ENCODE data around the gene RBM47. TPM values are rescaled to one million over a fixed set of nuclear protein-coding genes. Genes with fewer than 3 reads are reported as not detected.

Gene RBM47
- total RNA-seq, 5 donors from 2014 or later (not counting 1 experiment from before 2014, with no cell fraction given) = 0.19 to 1.3 (median 0.79) TPM

DNA sequence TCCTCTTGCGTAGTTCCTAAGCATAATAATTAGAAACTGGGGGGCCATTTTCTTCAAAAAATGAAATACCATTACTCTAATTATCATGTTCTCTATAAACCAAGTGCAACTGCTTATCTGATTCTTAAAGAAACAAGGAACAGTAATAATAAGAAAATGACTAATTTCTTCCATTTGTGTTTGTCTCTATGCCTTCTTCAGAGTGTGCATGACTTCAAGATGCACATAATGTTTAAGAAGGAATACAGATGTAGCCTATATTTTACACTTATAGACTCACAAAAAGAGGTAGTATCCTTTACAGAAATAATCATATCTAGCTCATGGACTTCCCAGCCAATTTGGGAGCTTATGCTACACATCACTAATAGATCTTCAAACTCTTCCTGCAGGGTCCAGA, 162.9 kb downstream of the RBM47 start:
- Histone ChIP-seq H3K27me3 (replicated peaks in 1 of 2; ENCODE audit: control insufficient read depth in 2 of 2, extremely low read depth in 1 of 2, insufficient read depth in 2 of 2, low read length in 1 of 2) (no peaks in the 10 kb centered on the region), H3K4me3 (ENCODE audit: control insufficient read depth in 1 of 2, extremely low read depth in 1 of 2, low read length in 1 of 2) (no peak overlapping the region), H3K36me3 (ENCODE audit: control insufficient read depth in 2 of 2, extremely low read depth in 1 of 2, insufficient read depth in 1 of 2, low read length in 1 of 2) (no peaks in the 10 kb centered on the region), H3K27ac (ENCODE audit: low read length) (no peak overlapping the region), H3K4me1 (ENCODE audit: control insufficient read depth in 1 of 2, extremely low read depth in 1 of 2, insufficient read depth in 2 of 2, low read length in 2 of 2) (no peaks in the 10 kb centered on the region), H3K9me3 (no peaks in the 10 kb centered on the region)
- ChIA-PET POLR2A (interaction anchor here in 1 of 2 donors (0.7 kb wide), 1 partner anchor 469 kb away, joined by 6 read pairs; no protein-coding TSS in a partner anchor), CTCF (no interaction called here)
- Mint-ChIP-seq H3K36me3 (no peaks in the 10 kb centered on the region), H3K9me3 (no peaks in the 10 kb centered on the region), H3K27me3 (no peaks in the 10 kb centered on the region), H3K27ac (no peak overlapping the region), H3K4me3 (no peak overlapping the region), H3K4me1 (peaks cover 0 to 2% (median 0%) of the 10 kb centered on the region in 3 donors)
- no peak for DNase-seq
- no CpG with 5 or more reads among the region's 1 CpG for WGBS (ENCODE audit: insufficient coverage)
- no peak for ATAC-seq (replicated peaks in 1 of 4)

DNA sequence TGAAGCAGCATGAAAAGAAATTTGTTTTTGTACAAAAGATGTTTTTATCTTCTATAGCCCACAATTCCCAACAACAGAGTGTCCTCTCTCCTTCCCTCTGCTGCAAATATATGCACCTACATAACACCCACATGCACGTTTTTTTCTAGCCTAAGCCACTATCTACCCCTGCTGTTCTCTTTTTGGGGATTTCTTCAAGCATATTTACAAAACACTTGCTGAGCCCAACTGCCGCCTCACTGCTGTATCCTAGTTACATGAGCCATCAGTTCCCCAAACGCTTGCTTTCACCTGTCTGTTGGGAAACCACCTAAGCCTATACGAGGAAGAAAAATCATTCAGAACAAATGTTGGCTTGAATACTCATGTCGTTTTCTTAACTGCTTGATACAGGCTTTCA, 167.3 kb downstream of the RBM47 start:
- Mint-ChIP-seq H3K4me3 (no peak overlapping the region), H3K4me1 (peaks cover 0 to 2% (median 0%) of the 10 kb centered on the region in 3 donors), H3K36me3 (no peaks in the 10 kb centered on the region), H3K9me3 (no peaks in the 10 kb centered on the region), H3K27ac (no peak overlapping the region), H3K27me3 (no peaks in the 10 kb centered on the region)
- ATAC-seq (replicated peaks in 1 of 4) (peak in 1 of 4 experiments; percentile 79), DNase-seq (peak in 1 of 35 experiments; percentile 16)
- no peaks in the 10 kb centered on the region for H3K4me1 ChIP-seq (ENCODE audit: control insufficient read depth in 1 of 2, extremely low read depth in 1 of 2, insufficient read depth in 2 of 2, low read length in 2 of 2)
- no peaks in the 10 kb centered on the region for H3K36me3 ChIP-seq (ENCODE audit: control insufficient read depth in 2 of 2, extremely low read depth in 1 of 2, insufficient read depth in 1 of 2, low read length in 1 of 2)
- no peaks in the 10 kb centered on the region for H3K27me3 ChIP-seq (replicated peaks in 1 of 2; ENCODE audit: control insufficient read depth in 2 of 2, extremely low read depth in 1 of 2, insufficient read depth in 2 of 2, low read length in 1 of 2)
- H3K27ac ChIP-seq (ENCODE audit: low read length) = no peak overlapping the region
- CTCF ChIA-PET = no interaction called here
- no peaks in the 10 kb centered on the region for H3K9me3 ChIP-seq
- POLR2A ChIA-PET = no interaction called here
- H3K4me3 ChIP-seq (ENCODE audit: control insufficient read depth in 1 of 2, extremely low read depth in 1 of 2, low read length in 1 of 2) = no peak overlapping the region
- 46% methylated on average over 3 of the region's 5 CpGs for WGBS (ENCODE audit: insufficient coverage)

DNA sequence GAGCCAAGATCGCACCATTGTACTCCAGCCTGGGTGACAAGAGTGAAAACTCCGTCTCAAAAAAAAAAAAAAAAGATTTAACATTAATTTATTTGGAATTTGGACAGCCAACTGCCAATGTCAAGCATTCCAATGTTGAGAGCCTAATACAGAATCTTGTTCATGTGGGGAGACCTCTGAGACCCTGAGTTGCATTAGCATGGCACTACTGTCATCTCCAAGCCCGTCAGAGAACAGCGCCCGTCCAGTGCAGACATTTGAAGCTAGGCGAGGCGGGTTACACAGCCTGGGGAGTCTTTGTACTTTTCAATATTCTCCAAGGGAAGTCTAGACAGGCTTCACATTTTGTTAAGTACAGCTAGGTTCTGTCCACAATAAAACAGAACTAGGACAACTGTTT, 167.8 kb downstream of the RBM47 start:
- Histone ChIP-seq H3K4me3 (ENCODE audit: control insufficient read depth in 1 of 2, extremely low read depth in 1 of 2, low read length in 1 of 2) (no peak overlapping the region), H3K27me3 (replicated peaks in 1 of 2; ENCODE audit: control insufficient read depth in 2 of 2, extremely low read depth in 1 of 2, insufficient read depth in 2 of 2, low read length in 1 of 2) (no peaks in the 10 kb centered on the region), H3K27ac (ENCODE audit: low read length) (no peak overlapping the region), H3K4me1 (ENCODE audit: control insufficient read depth in 1 of 2, extremely low read depth in 1 of 2, insufficient read depth in 2 of 2, low read length in 2 of 2) (no peaks in the 10 kb centered on the region), H3K36me3 (ENCODE audit: control insufficient read depth in 2 of 2, extremely low read depth in 1 of 2, insufficient read depth in 1 of 2, low read length in 1 of 2) (no peaks in the 10 kb centered on the region), H3K9me3 (no peaks in the 10 kb centered on the region)
- Mint-ChIP-seq H3K27ac (no peak overlapping the region), H3K27me3 (no peaks in the 10 kb centered on the region), H3K4me3 (no peak overlapping the region), H3K36me3 (no peaks in the 10 kb centered on the region), H3K9me3 (no peaks in the 10 kb centered on the region), H3K4me1 (peaks cover 0 to 2% (median 0%) of the 10 kb centered on the region in 3 donors)
- WGBS (ENCODE audit: insufficient coverage) = 93% methylated on average over 3 of the region's 7 CpGs
- ATAC-seq (replicated peaks in 1 of 4) (no peak), DNase-seq (no peak)
- ChIA-PET POLR2A (no interaction called here), CTCF (no interaction called here)

DNA sequence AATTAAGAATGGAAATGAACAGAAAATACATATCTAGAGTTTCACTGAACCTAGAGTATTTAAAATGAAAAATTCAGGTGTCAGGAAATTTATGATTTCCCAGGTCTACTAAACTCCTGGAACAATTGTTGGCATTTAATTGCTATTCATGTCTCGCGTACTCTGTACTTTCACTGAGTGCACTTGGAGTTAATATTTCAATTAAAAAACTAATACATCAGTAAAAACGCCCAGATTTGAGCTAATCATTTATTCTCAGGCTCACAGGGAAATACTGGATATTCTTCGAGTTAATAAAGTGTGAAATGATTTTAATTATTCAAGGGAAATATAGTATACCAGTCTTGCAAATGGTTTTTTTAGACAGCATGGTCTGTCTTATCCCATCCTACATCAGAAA, 168.6 kb downstream of the RBM47 start:
- POLR2A ChIA-PET = interaction anchor here in 1 of 2 donors (0.6 kb wide), 1 partner anchor 34 kb away, joined by 3 read pairs; no protein-coding TSS in a partner anchor
- H3K27me3 Mint-ChIP-seq = no peaks in the 10 kb centered on the region

DNA sequence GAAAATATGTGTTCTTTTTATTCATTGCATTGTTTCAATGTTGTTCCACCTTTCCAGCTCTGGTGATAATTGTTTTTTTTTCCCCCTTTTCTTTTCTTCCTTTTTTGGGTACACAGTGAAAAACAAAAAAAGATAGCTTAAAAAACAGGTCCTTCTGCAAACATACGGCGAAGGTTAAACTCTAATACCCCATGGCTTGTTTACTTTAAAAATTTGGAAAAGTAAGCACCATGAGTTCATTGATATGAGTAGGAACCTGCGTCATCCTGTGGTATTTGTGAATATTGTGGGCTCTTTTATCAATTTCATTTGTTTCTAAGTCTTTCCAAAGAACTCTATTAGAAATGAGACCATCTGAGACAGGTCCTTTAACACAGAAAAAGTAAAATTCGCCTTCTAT, 171.0 kb downstream of the RBM47 start:
- no peaks in the 10 kb centered on the region for H3K36me3 Mint-ChIP-seq

More for the DNA sequence above, 168.6 kb downstream of the RBM47 start:
- no peaks in the 10 kb centered on the region for H3K27me3 ChIP-seq (replicated peaks in 1 of 2; ENCODE audit: control insufficient read depth in 2 of 2, extremely low read depth in 1 of 2, insufficient read depth in 2 of 2, low read length in 1 of 2)
- Mint-ChIP-seq H3K4me3 (no peak overlapping the region), H3K4me1 (peaks cover 0 to 2% (median 0%) of the 10 kb centered on the region in 3 donors), H3K36me3 (no peaks in the 10 kb centered on the region), H3K27ac (no peak overlapping the region), H3K9me3 (no peaks in the 10 kb centered on the region)
- no peak for ATAC-seq (replicated peaks in 1 of 4)
- no peak for DNase-seq
- no peak overlapping the region for H3K4me3 ChIP-seq (ENCODE audit: control insufficient read depth in 1 of 2, extremely low read depth in 1 of 2, low read length in 1 of 2)
- CTCF ChIA-PET = no interaction called here
- H3K4me1 ChIP-seq (ENCODE audit: control insufficient read depth in 1 of 2, extremely low read depth in 1 of 2, insufficient read depth in 2 of 2, low read length in 2 of 2) = no peaks in the 10 kb centered on the region
- no peaks in the 10 kb centered on the region for H3K36me3 ChIP-seq (ENCODE audit: control insufficient read depth in 2 of 2, extremely low read depth in 1 of 2, insufficient read depth in 1 of 2, low read length in 1 of 2)
- H3K9me3 ChIP-seq = no peaks in the 10 kb centered on the region
- no CpG with 5 or more reads among the region's 4 CpGs for WGBS (ENCODE audit: insufficient coverage)
- H3K27ac ChIP-seq (ENCODE audit: low read length) = no peak overlapping the region

DNA sequence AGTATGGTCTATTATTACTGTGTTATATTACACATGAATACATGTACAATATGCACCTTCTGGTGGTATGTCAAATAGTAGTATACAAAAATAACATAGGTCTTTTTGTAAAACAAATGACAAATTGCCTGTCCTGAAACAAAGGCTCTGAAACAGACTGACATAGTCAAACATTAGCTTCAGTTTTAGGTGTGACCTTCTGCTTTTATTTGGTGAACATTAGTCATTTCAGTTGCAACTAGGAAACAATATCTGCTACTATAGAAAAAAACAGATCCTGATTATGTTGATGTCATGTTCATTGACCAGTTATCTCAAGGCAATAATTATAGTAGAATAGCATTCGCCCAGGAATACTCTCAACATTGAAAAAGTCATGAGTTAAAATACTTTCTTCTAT, 171.6 kb downstream of the RBM47 start:
- Histone ChIP-seq H3K36me3 (ENCODE audit: control insufficient read depth in 2 of 2, extremely low read depth in 1 of 2, insufficient read depth in 1 of 2, low read length in 1 of 2) (no peaks in the 10 kb centered on the region), H3K27ac (ENCODE audit: low read length) (no peak overlapping the region), H3K27me3 (replicated peaks in 1 of 2; ENCODE audit: control insufficient read depth in 2 of 2, extremely low read depth in 1 of 2, insufficient read depth in 2 of 2, low read length in 1 of 2) (no peaks in the 10 kb centered on the region), H3K4me1 (ENCODE audit: control insufficient read depth in 1 of 2, extremely low read depth in 1 of 2, insufficient read depth in 2 of 2, low read length in 2 of 2) (no peaks in the 10 kb centered on the region), H3K4me3 (ENCODE audit: control insufficient read depth in 1 of 2, extremely low read depth in 1 of 2, low read length in 1 of 2) (no peak overlapping the region), H3K9me3 (no peaks in the 10 kb centered on the region)
- CTCF ChIA-PET = no interaction called here
- peaks cover 0 to 2% (median 0%) of the 10 kb centered on the region in 3 donors for H3K4me1 Mint-ChIP-seq
- H3K4me3 Mint-ChIP-seq = no peak overlapping the region
- H3K9me3 Mint-ChIP-seq = no peaks in the 10 kb centered on the region
- WGBS (ENCODE audit: insufficient coverage) = no CpG with 5 or more reads among the region's 1 CpG
- DNase-seq (no peak), ATAC-seq (replicated peaks in 1 of 4) (no peak)
- H3K36me3 Mint-ChIP-seq = no peaks in the 10 kb centered on the region
- H3K27ac Mint-ChIP-seq = no peak overlapping the region
- POLR2A ChIA-PET = no interaction called here
- no peaks in the 10 kb centered on the region for H3K27me3 Mint-ChIP-seq

More for the DNA sequence above, 171.0 kb downstream of the RBM47 start:
- WGBS (ENCODE audit: insufficient coverage) = no CpG with 5 or more reads among the region's 4 CpGs
- H3K27me3 ChIP-seq (replicated peaks in 1 of 2; ENCODE audit: control insufficient read depth in 2 of 2, extremely low read depth in 1 of 2, insufficient read depth in 2 of 2, low read length in 1 of 2) = no peaks in the 10 kb centered on the region
- ChIA-PET CTCF (no interaction called here), POLR2A (no interaction called here)
- H3K4me3 ChIP-seq (ENCODE audit: control insufficient read depth in 1 of 2, extremely low read depth in 1 of 2, low read length in 1 of 2) = no peak overlapping the region
- Mint-ChIP-seq H3K4me3 (no peak overlapping the region), H3K4me1 (peaks cover 0 to 2% (median 0%) of the 10 kb centered on the region in 3 donors), H3K27ac (no peak overlapping the region), H3K9me3 (no peaks in the 10 kb centered on the region), H3K27me3 (no peaks in the 10 kb centered on the region)
- H3K27ac ChIP-seq (ENCODE audit: low read length) = no peak overlapping the region
- H3K36me3 ChIP-seq (ENCODE audit: control insufficient read depth in 2 of 2, extremely low read depth in 1 of 2, insufficient read depth in 1 of 2, low read length in 1 of 2) = no peaks in the 10 kb centered on the region
- no peaks in the 10 kb centered on the region for H3K9me3 ChIP-seq
- no peaks in the 10 kb centered on the region for H3K4me1 ChIP-seq (ENCODE audit: control insufficient read depth in 1 of 2, extremely low read depth in 1 of 2, insufficient read depth in 2 of 2, low read length in 2 of 2)
- ATAC-seq (replicated peaks in 1 of 4) = no peak
- DNase-seq = no peak
